ENCODE data around the gene PROX1.

The PROX1 gene

GRCh38 chr1:213982672-213983492, 4.9 kb upstream of the PROX1 start:
- Histone ChIP-seq H3K36me3 (ENCODE audit: control insufficient read depth in 1 of 2, insufficient read depth in 2 of 2, low read length in 2 of 2) (no peaks in the 10 kb centered on the region), H3K4me1 (ENCODE audit: control insufficient read depth in 1 of 2, insufficient read depth in 2 of 2, low read length in 2 of 2) (peaks cover 3 to 30% of the 10 kb centered on the region in 2 donors), H3K27me3 (ENCODE audit: low read depth, low read length) (peaks cover 72% of the 10 kb centered on the region), H3K9me3 (ENCODE audit: control insufficient read depth in 1 of 2, low read length in 2 of 2) (no peaks in the 10 kb centered on the region), H3K4me3 (ENCODE audit: low read depth in 1 of 2, low read length in 2 of 2) (peak overlapping the region; percentile 30 to 58), H3K27ac (ENCODE audit: low read length) (no peak overlapping the region)

GRCh38 chr1:213983493-213984386, 4.0 kb upstream of the PROX1 start:
- no peaks in the 10 kb centered on the region for H3K36me3 ChIP-seq (ENCODE audit: control insufficient read depth in 1 of 2, insufficient read depth in 2 of 2, low read length in 2 of 2)
- H3K27me3 ChIP-seq (ENCODE audit: low read depth, low read length): peaks cover 69% of the 10 kb centered on the region
- H3K27ac ChIP-seq (ENCODE audit: low read length): no peak overlapping the region
- H3K9me3 ChIP-seq (ENCODE audit: control insufficient read depth in 1 of 2, low read length in 2 of 2): no peaks in the 10 kb centered on the region
- H3K4me1 ChIP-seq (ENCODE audit: control insufficient read depth in 1 of 2, insufficient read depth in 2 of 2, low read length in 2 of 2): peaks cover 3 to 32% of the 10 kb centered on the region in 2 donors
- peak overlapping the region; percentile 30 to 58 for H3K4me3 ChIP-seq (ENCODE audit: low read depth in 1 of 2, low read length in 2 of 2)

- Histone ChIP-seq H3K27me3 (ENCODE audit: low read depth, low read length) (peaks cover 64% of the 10 kb centered on the region), H3K36me3 (ENCODE audit: control insufficient read depth in 1 of 2, insufficient read depth in 2 of 2, low read length in 2 of 2) (no peaks in the 10 kb centered on the region), H3K9me3 (ENCODE audit: control insufficient read depth in 1 of 2, low read length in 2 of 2) (no peaks in the 10 kb centered on the region), H3K4me3 (ENCODE audit: low read depth in 1 of 2, low read length in 2 of 2) (no peak overlapping the region), H3K27ac (ENCODE audit: low read length) (no peak overlapping the region), H3K4me1 (ENCODE audit: control insufficient read depth in 1 of 2, insufficient read depth in 2 of 2, low read length in 2 of 2) (peaks cover 3 to 41% of the 10 kb centered on the region in 2 donors)
These were observed 3.2 kb upstream of the PROX1 start for GRCh38 chr1:213984387-213985208.

DNA sequence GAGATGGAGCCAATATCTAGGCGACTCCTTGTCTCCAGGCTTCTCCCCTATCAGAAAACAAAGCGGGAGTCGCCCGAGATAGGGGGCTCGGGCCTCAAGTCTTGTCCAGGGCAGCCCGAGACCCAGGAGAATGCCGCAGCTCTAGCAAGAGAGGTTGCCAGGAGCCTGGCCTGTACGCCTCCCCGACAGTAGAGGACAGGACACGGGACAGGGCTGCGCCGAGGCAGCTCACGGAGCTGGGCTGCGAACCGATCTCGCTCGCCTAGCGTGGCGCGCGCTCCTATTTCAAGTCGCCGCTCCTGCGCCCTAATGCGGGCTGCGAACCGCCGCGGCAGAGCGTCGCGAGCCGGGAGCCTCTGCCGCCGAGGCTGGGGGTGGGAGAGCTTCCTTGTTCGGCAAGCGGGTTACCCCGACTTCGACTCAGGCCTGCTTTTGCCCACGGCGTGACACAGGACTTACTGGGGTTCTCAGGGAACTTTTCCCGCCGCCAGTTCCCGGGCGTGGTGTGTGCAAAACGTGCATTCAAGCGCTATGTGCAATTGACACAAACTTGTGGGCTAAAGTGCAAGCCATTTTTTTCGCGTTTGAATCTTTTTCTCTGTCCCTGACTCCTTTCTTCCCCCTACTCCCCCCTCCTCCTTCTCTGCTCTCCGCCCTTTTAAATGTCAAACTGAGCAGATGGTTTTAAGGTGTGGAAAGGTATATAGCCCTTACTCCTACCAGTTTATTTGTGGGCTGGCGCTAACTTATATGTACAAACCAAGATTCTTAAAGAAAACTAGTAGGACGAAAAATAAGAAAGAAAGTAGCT, 2.4 kb upstream of the PROX1 start:
- peak overlapping the region in 1 of 2 donors; percentile 39 for H3K4me3 ChIP-seq (ENCODE audit: low read depth in 1 of 2, low read length in 2 of 2)
- H3K4me1 ChIP-seq (ENCODE audit: control insufficient read depth in 1 of 2, insufficient read depth in 2 of 2, low read length in 2 of 2): peaks cover 3 to 45% of the 10 kb centered on the region in 2 donors
- H3K36me3 ChIP-seq (ENCODE audit: control insufficient read depth in 1 of 2, insufficient read depth in 2 of 2, low read length in 2 of 2): no peaks in the 10 kb centered on the region
- no peak overlapping the region for H3K27ac ChIP-seq (ENCODE audit: low read length)
- no peaks in the 10 kb centered on the region for H3K9me3 ChIP-seq (ENCODE audit: control insufficient read depth in 1 of 2, low read length in 2 of 2)
- H3K27me3 ChIP-seq (ENCODE audit: low read depth, low read length): peaks cover 62% of the 10 kb centered on the region

DNA sequence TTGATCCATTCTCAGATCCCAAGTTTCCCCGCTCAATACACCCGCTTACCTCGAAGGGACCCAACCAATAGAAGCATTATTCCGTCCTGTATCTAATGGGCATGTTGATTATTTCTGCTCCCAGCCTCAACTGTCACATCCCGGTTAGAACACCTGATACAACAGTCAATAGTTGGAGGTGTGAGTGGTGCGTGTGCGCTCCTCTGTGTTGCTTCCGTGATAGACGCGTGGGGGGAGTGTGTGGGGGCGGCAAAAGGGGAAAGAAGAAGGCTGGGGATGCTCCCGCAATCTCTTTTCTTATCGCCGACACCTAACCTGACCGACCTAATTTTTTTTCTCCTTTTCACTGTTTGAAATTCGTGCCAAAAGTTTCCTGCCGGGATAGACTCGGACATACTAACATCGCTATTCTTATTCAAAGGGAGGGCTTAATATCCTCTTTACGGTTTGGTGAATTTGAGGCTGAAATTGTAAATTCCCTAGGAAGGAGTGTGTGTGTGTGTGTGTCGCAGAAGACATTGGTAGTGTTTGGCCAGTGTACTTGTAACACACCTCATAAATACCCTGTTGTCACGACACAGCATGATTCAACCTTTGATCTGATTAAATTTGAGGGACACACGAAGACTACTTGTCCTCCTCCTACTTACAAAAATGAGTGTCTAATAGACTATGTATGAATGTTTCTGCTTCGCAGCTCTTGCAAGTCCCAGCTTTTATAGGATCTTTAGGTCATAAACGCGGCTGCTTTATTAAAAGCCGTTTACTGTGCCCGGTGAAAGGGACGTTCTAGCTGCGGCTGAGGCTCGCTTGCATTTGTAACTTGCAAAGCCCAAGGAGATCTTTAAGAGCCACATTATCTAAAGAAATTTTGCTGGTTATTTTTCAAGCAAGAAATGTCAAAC, 1.5 kb upstream of the PROX1 start:
- H3K27me3 ChIP-seq (ENCODE audit: low read depth, low read length): peaks cover 62% of the 10 kb centered on the region
- no peak overlapping the region for H3K4me3 ChIP-seq (ENCODE audit: low read depth in 1 of 2, low read length in 2 of 2)
- no peaks in the 10 kb centered on the region for H3K36me3 ChIP-seq (ENCODE audit: control insufficient read depth in 1 of 2, insufficient read depth in 2 of 2, low read length in 2 of 2)
- no peak overlapping the region for H3K27ac ChIP-seq (ENCODE audit: low read length)
- no peaks in the 10 kb centered on the region for H3K9me3 ChIP-seq (ENCODE audit: control insufficient read depth in 1 of 2, low read length in 2 of 2)
- H3K4me1 ChIP-seq (ENCODE audit: control insufficient read depth in 1 of 2, insufficient read depth in 2 of 2, low read length in 2 of 2): peaks cover 3 to 45% of the 10 kb centered on the region in 2 donors

- Histone ChIP-seq H3K27me3 (ENCODE audit: low read depth, low read length) (peaks cover 56% of the 10 kb centered on the region), H3K4me3 (ENCODE audit: low read depth in 1 of 2, low read length in 2 of 2) (peak overlapping the region in 1 of 2 donors; percentile 67), H3K36me3 (ENCODE audit: control insufficient read depth in 1 of 2, insufficient read depth in 2 of 2, low read length in 2 of 2) (no peaks in the 10 kb centered on the region), H3K27ac (ENCODE audit: low read length) (no peak overlapping the region), H3K9me3 (ENCODE audit: control insufficient read depth in 1 of 2, low read length in 2 of 2) (no peaks in the 10 kb centered on the region), H3K4me1 (ENCODE audit: control insufficient read depth in 1 of 2, insufficient read depth in 2 of 2, low read length in 2 of 2) (peaks cover 3 to 45% of the 10 kb centered on the region in 2 donors)
These were observed 885 bp upstream of the PROX1 start for GRCh38 chr1:213986925-213987250.

DNA sequence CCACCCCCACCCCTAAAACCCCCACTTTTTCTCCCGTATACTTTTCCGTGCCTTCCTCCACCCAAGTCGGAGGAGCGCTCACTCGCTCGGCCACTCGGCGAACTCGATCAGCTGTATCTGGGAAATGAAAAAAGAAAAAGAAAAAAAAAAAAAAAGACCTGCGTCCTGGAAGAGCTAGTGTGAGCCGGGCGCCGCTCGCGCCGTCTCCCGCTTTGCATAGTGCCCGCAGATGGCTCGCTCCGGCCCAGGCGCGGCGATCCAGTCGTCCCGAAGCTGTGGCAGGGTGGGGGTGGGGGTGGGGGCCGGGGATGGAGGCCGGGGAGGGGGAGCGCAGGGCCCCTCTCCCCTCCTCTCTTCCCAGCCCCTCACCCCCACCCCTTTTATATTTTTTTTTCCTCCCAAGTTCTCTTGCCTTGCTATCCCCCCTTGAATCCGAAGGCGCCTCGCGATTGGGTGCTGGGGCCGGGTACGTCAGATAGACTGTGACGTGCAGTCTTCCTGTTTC, 299 bp upstream of the PROX1 start:
- Histone ChIP-seq H3K4me3 (ENCODE audit: low read depth in 1 of 2, low read length in 2 of 2) (peak overlapping the region; percentile 67 to 87), H3K9me3 (ENCODE audit: control insufficient read depth in 1 of 2, low read length in 2 of 2) (no peaks in the 10 kb centered on the region), H3K27me3 (ENCODE audit: low read depth, low read length) (peaks cover 50% of the 10 kb centered on the region), H3K27ac (ENCODE audit: low read length) (peak overlapping the region; percentile 61), H3K4me1 (ENCODE audit: control insufficient read depth in 1 of 2, insufficient read depth in 2 of 2, low read length in 2 of 2) (peaks cover 3 to 43% of the 10 kb centered on the region in 2 donors), H3K36me3 (ENCODE audit: control insufficient read depth in 1 of 2, insufficient read depth in 2 of 2, low read length in 2 of 2) (no peaks in the 10 kb centered on the region)

- H3K9me3 ChIP-seq (ENCODE audit: control insufficient read depth in 1 of 2, low read length in 2 of 2): no peaks in the 10 kb centered on the region
- peak overlapping the region; percentile 67 to 87 for H3K4me3 ChIP-seq (ENCODE audit: low read depth in 1 of 2, low read length in 2 of 2)
- H3K27me3 ChIP-seq (ENCODE audit: low read depth, low read length): peaks cover 42% of the 10 kb centered on the region
- H3K27ac ChIP-seq (ENCODE audit: low read length): peak overlapping the region; percentile 61
- H3K36me3 ChIP-seq (ENCODE audit: control insufficient read depth in 1 of 2, insufficient read depth in 2 of 2, low read length in 2 of 2): no peaks in the 10 kb centered on the region
- H3K4me1 ChIP-seq (ENCODE audit: control insufficient read depth in 1 of 2, insufficient read depth in 2 of 2, low read length in 2 of 2): peaks cover under 1 to 33% of the 10 kb centered on the region in 2 donors
These were observed 781 bp downstream of the PROX1 start for GRCh38 chr1:213988507-213989001.

- H3K36me3 ChIP-seq (ENCODE audit: control insufficient read depth in 1 of 2, insufficient read depth in 2 of 2, low read length in 2 of 2): no peaks in the 10 kb centered on the region
- H3K4me3 ChIP-seq (ENCODE audit: low read depth in 1 of 2, low read length in 2 of 2): peak overlapping the region; percentile 67 to 87
- H3K27me3 ChIP-seq (ENCODE audit: low read depth, low read length): peaks cover 35% of the 10 kb centered on the region
- peaks cover 0 to 33% of the 10 kb centered on the region in 2 donors for H3K4me1 ChIP-seq (ENCODE audit: control insufficient read depth in 1 of 2, insufficient read depth in 2 of 2, low read length in 2 of 2)
- H3K9me3 ChIP-seq (ENCODE audit: control insufficient read depth in 1 of 2, low read length in 2 of 2): no peaks in the 10 kb centered on the region
- peak overlapping the region; percentile 20 for H3K27ac ChIP-seq (ENCODE audit: low read length)
These were observed 1.5 kb downstream of the PROX1 start for GRCh38 chr1:213989002-213989855.

Measured in muscle layer of duodenum (tissue), 2 donors.